ENCODE data around the gene GATAD2A. TPM values are rescaled to one million over a fixed set of nuclear protein-coding genes. Genes with fewer than 3 reads are reported as not detected.

GATAD2A gene
- total RNA-seq, 2 experiments from 2014 or later: 104 to 107 TPM

GRCh38 chr19:19540064-19540714, 134.7 kb downstream of the GATAD2A start:
- H3K4me3 ChIP-seq (ENCODE audit: low read length): peak overlapping the region; percentile 49
- no peak for TF ChIP-seq CTCF (IDR thresholded peaks at IDR 0.05)
- no peak overlapping the region for H3K27ac Mint-ChIP-seq
- DNase-seq (peak; percentile 31 to 86 (median 60)), ATAC-seq (ENCODE audit: poor library complexity) (peak; percentile 19)
- POLR2A ChIA-PET: interaction anchor here (0.7 to 1.6 kb wide), 2 partner anchors 128 to 129 kb away, joined by 3 to 6 read pairs; partner anchors contain the start of gene ZNF101
- no peak overlapping the region for H3K27ac ChIP-seq (ENCODE audit: low read depth in 1 of 2, low read length in 2 of 2)
- H3K4me1 ChIP-seq (ENCODE audit: insufficient read depth, low read length): peaks cover 47% of the 10 kb centered on the region
- H3K27me3 Mint-ChIP-seq: no peaks in the 10 kb centered on the region
- H3K9me3 ChIP-seq (ENCODE audit: control insufficient read depth in 1 of 2, insufficient read depth in 1 of 2, low read length in 2 of 2): peaks cover 0 to 11% of the 10 kb centered on the region in 2 experiments
- H3K4me3 Mint-ChIP-seq: peak overlapping the region; percentile 82
- intact Hi-C loops (cut with DNase I, micrococcal nuclease): no loop called here
- no peaks in the 10 kb centered on the region for H3K27me3 ChIP-seq (ENCODE audit: control insufficient read depth in 1 of 2, insufficient read depth in 2 of 2, low read length in 2 of 2)
- no peaks in the 10 kb centered on the region for H3K36me3 Mint-ChIP-seq (ENCODE audit: low read depth)
- no peaks in the 10 kb centered on the region for H3K9me3 Mint-ChIP-seq
- CTCF ChIA-PET: no interaction called here
- H3K4me1 Mint-ChIP-seq (ENCODE audit: low read depth): peaks cover 33% of the 10 kb centered on the region
- H3K36me3 ChIP-seq (ENCODE audit: insufficient read depth, low read length): no peaks in the 10 kb centered on the region

- ChIA-PET POLR2A (interaction anchor here (0.6 to 1.6 kb wide), 5 partner anchors 8 to 128 kb away, joined by 3 to 6 read pairs (median 3); partner anchors contain the start of gene ZNF101), CTCF (interaction anchor here (0.8 to 1.0 kb wide), 2 partner anchors 9 to 13 kb away, joined by 3 to 4 read pairs; no protein-coding TSS in a partner anchor)
Measured at GRCh38 chr19:19540715-19541515, 135.4 kb downstream of the GATAD2A start.

More at GRCh38 chr19:19540715-19541515, 135.4 kb downstream of the GATAD2A start:
- DNase-seq (peak; percentile 62 to 88 (median 73)), ATAC-seq (ENCODE audit: poor library complexity) (peak; percentile 85)
- H3K4me3 Mint-ChIP-seq: peak overlapping the region; percentile 82
- H3K4me1 Mint-ChIP-seq (ENCODE audit: low read depth): peaks cover 33% of the 10 kb centered on the region
- peaks cover 47% of the 10 kb centered on the region for H3K4me1 ChIP-seq (ENCODE audit: insufficient read depth, low read length)
- no peak overlapping the region for H3K27ac ChIP-seq (ENCODE audit: low read depth in 1 of 2, low read length in 2 of 2)
- H3K27me3 ChIP-seq (ENCODE audit: control insufficient read depth in 1 of 2, insufficient read depth in 2 of 2, low read length in 2 of 2): no peaks in the 10 kb centered on the region
- intact Hi-C loops (cut with DNase I, micrococcal nuclease): no loop called here
- H3K27me3 Mint-ChIP-seq: no peaks in the 10 kb centered on the region
- no peak overlapping the region for H3K27ac Mint-ChIP-seq
- H3K36me3 Mint-ChIP-seq (ENCODE audit: low read depth): no peaks in the 10 kb centered on the region
- no peaks in the 10 kb centered on the region for H3K9me3 Mint-ChIP-seq
- TF ChIP-seq CTCF (IDR thresholded peaks at IDR 0.05): no peak
- H3K9me3 ChIP-seq (ENCODE audit: control insufficient read depth in 1 of 2, insufficient read depth in 1 of 2, low read length in 2 of 2): peaks cover 0 to 11% of the 10 kb centered on the region in 2 experiments
- H3K36me3 ChIP-seq (ENCODE audit: insufficient read depth, low read length): no peaks in the 10 kb centered on the region
- H3K4me3 ChIP-seq (ENCODE audit: low read length): peak overlapping the region; percentile 49

All from CD4-positive, alpha-beta T cell (primary cell).